Epithelial cell of proximal tubule (primary cell): ENCODE measurements around the gene FILIP1. TPM values are rescaled to one million over a fixed set of nuclear protein-coding genes. Genes with fewer than 3 reads are reported as not detected.

Experiments used
- DNase-seq: peaks from one replicate; pipeline ENCODE4 v3.0.0-alpha.2; 2011; ENCODE audit warnings: low read depth
- H3K4me3 ChIP-seq: 2 replicates; pipeline ENCODE4 v1.5.1; 2011; ENCODE audit warnings: low read depth, mild to moderate bottlenecking, low read length
- CTCF ChIP-seq: conservative IDR thresholded peaks from 2 replicates; pipeline ENCODE4 v1.5.1; 2012; ENCODE audit warnings: low read depth, mild to moderate bottlenecking, low read length
- total RNA-seq: library from RNA; depleted of rRNA; stranded (reverse); fragments of >200 nt; gene quantifications from 2 replicates; pipeline ENCODE4 v1.2.3, GENCODE V29; 2015

FILIP1 gene
- total RNA-seq, 1 donor from 2014 or later, result under 0.01 TPM

- no peak overlapping the region for H3K4me3 ChIP-seq
- no peak for TF ChIP-seq CTCF
- DNase-seq, result no peak
These were observed 62.2 kb downstream of the FILIP1 start for GRCh38 chr6:75431379-75431778.

GRCh38 chr6:75430631-75431325, 62.8 kb downstream of the FILIP1 start:
- no peak overlapping the region for H3K4me3 ChIP-seq
- TF ChIP-seq CTCF, result no peak
- no peak for DNase-seq

- TF ChIP-seq CTCF, result no peak
- no peak overlapping the region for H3K4me3 ChIP-seq
- DNase-seq, result no peak
These were observed 64.4 kb downstream of the FILIP1 start for GRCh38 chr6:75429061-75429703.

- no peak overlapping the region for H3K4me3 ChIP-seq
- TF ChIP-seq CTCF, result no peak
- DNase-seq, result no peak
These were observed 65.4 kb downstream of the FILIP1 start for GRCh38 chr6:75428204-75428603.

- TF ChIP-seq CTCF, result no peak
- H3K4me3 ChIP-seq, result no peak overlapping the region
- no peak for DNase-seq
These were observed 66.3 kb downstream of the FILIP1 start for GRCh38 chr6:75427329-75427728.

- DNase-seq, result no peak
- no peak overlapping the region for H3K4me3 ChIP-seq
- TF ChIP-seq CTCF, result no peak
These were observed 68.7 kb downstream of the FILIP1 start for GRCh38 chr6:75424618-75425548.
